Mucosa of rectum (tissue), 2 donors: Measurements from ENCODE around the gene ZNF436.
"Not testable (repeated sequence)": the region's sequence is repeated elsewhere in the genome, so short reads cannot be mapped to it uniquely, and the experiment has no call there.

ENCODE experiments used
- H3K27ac ChIP-seq, 2 donors: one replicate each; pipeline ENCODE4 v1.7.0; 2013; ENCODE audit warnings: inconsistent platforms in 2 of 2, low read depth in 2 of 2, low read length in 2 of 2
- H3K27me3 ChIP-seq, 2 donors: one replicate each; pipeline ENCODE4 v1.7.0; 2013; ENCODE audit warnings: low read length in 2 of 2; ENCODE audit not compliant: control insufficient read depth in 2 of 2, insufficient read depth in 2 of 2
- H3K36me3 ChIP-seq, 2 donors: one replicate each; pipeline ENCODE4 v1.7.0; 2013; ENCODE audit warnings: low read length in 2 of 2; ENCODE audit not compliant: control insufficient read depth in 2 of 2, insufficient read depth in 2 of 2
- H3K4me1 ChIP-seq, 2 donors: one replicate each; pipeline ENCODE4 v1.7.0; 2013; ENCODE audit warnings: low read length in 2 of 2, mild to moderate bottlenecking in 1 of 2; ENCODE audit not compliant: control insufficient read depth in 2 of 2, insufficient read depth in 2 of 2
- H3K4me3 ChIP-seq, 2 donors: one replicate each; pipeline ENCODE4 v1.7.0; 2013; ENCODE audit warnings: low read length in 2 of 2
- H3K9ac ChIP-seq, 2 donors: one replicate each; pipeline ENCODE4 v1.7.0; 2013; ENCODE audit warnings: low read length in 2 of 2, low read depth in 1 of 2, mild to moderate bottlenecking in 1 of 2
- H3K9me3 ChIP-seq, 2 donors: one replicate each; pipeline ENCODE4 v1.7.0; 2013; ENCODE audit warnings: low read length in 2 of 2; ENCODE audit not compliant: control insufficient read depth in 2 of 2
- donor health status: healthy.
- donor health status: Normal muscosa, but diverticular disease.

ZNF436 gene

GRCh38 chr1:23380236-23380635 is 10.6 kb upstream of the ZNF436 start:
- not testable (repeated sequence) for H3K9ac ChIP-seq, H3K4me3 ChIP-seq, H3K27ac ChIP-seq, H3K9me3 ChIP-seq, H3K27me3 ChIP-seq, H3K4me1 ChIP-seq
- H3K36me3 ChIP-seq = peaks cover 28 to 36% of the 10 kb centered on the region in 2 donors

- peaks cover 6 to 12% of the 10 kb centered on the region in 2 donors for H3K36me3 ChIP-seq
- H3K9ac ChIP-seq = no peak overlapping the region
- peaks cover 5% of the 10 kb centered on the region in 2 donors for H3K4me1 ChIP-seq
- no peaks in the 10 kb centered on the region for H3K27me3 ChIP-seq
- H3K4me3 ChIP-seq = no peak overlapping the region
- H3K27ac ChIP-seq = peak overlapping the region; percentile 32 to 73
- no peaks in the 10 kb centered on the region for H3K9me3 ChIP-seq
Measured at GRCh38 chr1:23376890-23377811, 7.5 kb upstream of the ZNF436 start.

GRCh38 chr1:23374079-23374735 is 4.6 kb upstream of the ZNF436 start:
- not testable (repeated sequence) for H3K9ac ChIP-seq, H3K9me3 ChIP-seq, H3K27ac ChIP-seq, H3K36me3 ChIP-seq, H3K4me3 ChIP-seq, H3K27me3 ChIP-seq
- peaks cover 24 to 26% of the 10 kb centered on the region in 2 donors for H3K4me1 ChIP-seq

- H3K9me3 ChIP-seq = no peaks in the 10 kb centered on the region
- H3K4me3 ChIP-seq = no peak overlapping the region
- H3K9ac ChIP-seq = no peak overlapping the region
- peaks cover 25 to 29% of the 10 kb centered on the region in 2 donors for H3K4me1 ChIP-seq
- no peak overlapping the region for H3K27ac ChIP-seq
- H3K27me3 ChIP-seq = no peaks in the 10 kb centered on the region
- no peaks in the 10 kb centered on the region for H3K36me3 ChIP-seq
Measured at GRCh38 chr1:23371987-23372880, 2.6 kb upstream of the ZNF436 start.

GRCh38 chr1:23370709-23371584 is 1.3 kb upstream of the ZNF436 start:
- H3K27me3 ChIP-seq = no peaks in the 10 kb centered on the region
- peak overlapping the region in 1 of 2 donors; percentile 14 for H3K9ac ChIP-seq
- peaks cover 26 to 33% of the 10 kb centered on the region in 2 donors for H3K4me1 ChIP-seq
- no peaks in the 10 kb centered on the region for H3K9me3 ChIP-seq
- peak overlapping the region; percentile 25 to 96 for H3K4me3 ChIP-seq
- H3K36me3 ChIP-seq = peaks cover 4 to 7% of the 10 kb centered on the region in 2 donors
- peak overlapping the region; percentile 95 to 98 for H3K27ac ChIP-seq

GRCh38 chr1:23370330-23370708 is 683 bp upstream of the ZNF436 start:
- peak overlapping the region; percentile 25 to 96 for H3K4me3 ChIP-seq
- peak overlapping the region; percentile 28 to 94 for H3K9ac ChIP-seq
- peaks cover 4 to 7% of the 10 kb centered on the region in 2 donors for H3K36me3 ChIP-seq
- H3K27ac ChIP-seq = peak overlapping the region; percentile 95 to 98
- H3K9me3 ChIP-seq = no peaks in the 10 kb centered on the region
- no peaks in the 10 kb centered on the region for H3K27me3 ChIP-seq
- peaks cover 26 to 33% of the 10 kb centered on the region in 2 donors for H3K4me1 ChIP-seq

- H3K4me3 ChIP-seq = peak overlapping the region; percentile 83 to 96
- peak overlapping the region; percentile 95 to 98 for H3K27ac ChIP-seq
- peak overlapping the region; percentile 94 to 100 for H3K9ac ChIP-seq
- no peaks in the 10 kb centered on the region for H3K27me3 ChIP-seq
- H3K36me3 ChIP-seq = peaks cover 11 to 14% of the 10 kb centered on the region in 2 donors
- H3K9me3 ChIP-seq = peaks cover 0 to 2% of the 10 kb centered on the region in 2 donors
- peaks cover 26 to 33% of the 10 kb centered on the region in 2 donors for H3K4me1 ChIP-seq
Measured at GRCh38 chr1:23368562-23369334, 888 bp downstream of the ZNF436 start.

- Histone ChIP-seq H3K27me3 (no peaks in the 10 kb centered on the region), H3K9ac (peak overlapping the region; percentile 94 to 100), H3K36me3 (peaks cover 17% of the 10 kb centered on the region in 2 donors), H3K9me3 (peaks cover 5 to 9% of the 10 kb centered on the region in 2 donors), H3K4me3 (peak overlapping the region; percentile 83 to 96), H3K27ac (peak overlapping the region; percentile 95 to 98), H3K4me1 (peaks cover 26 to 33% of the 10 kb centered on the region in 2 donors)
Measured at GRCh38 chr1:23367791-23368561, 1.7 kb downstream of the ZNF436 start.
